HG03354 (cell line): ENCODE results near the gene USP11.
"Not testable (repeated sequence)": the region's sequence is repeated elsewhere in the genome, so short reads cannot be mapped to it uniquely, and the experiment has no call there.

Experiments used
- ATAC-seq: cut with Tn5 transposase; IDR thresholded peaks from one replicate; pipeline ENCODE4 v1.9.1; 2021; ENCODE audit warnings: mild to moderate bottlenecking; ENCODE audit not compliant: unreplicated experiment, poor library complexity, severe bottlenecking

The USP11 gene

GRCh38 chrX:47241201-47242011, 8.6 kb downstream of the USP11 start:
- ATAC-seq = no peak

- ATAC-seq = no peak
Measured at GRCh38 chrX:47242321-47242720, 9.5 kb downstream of the USP11 start.

DNA sequence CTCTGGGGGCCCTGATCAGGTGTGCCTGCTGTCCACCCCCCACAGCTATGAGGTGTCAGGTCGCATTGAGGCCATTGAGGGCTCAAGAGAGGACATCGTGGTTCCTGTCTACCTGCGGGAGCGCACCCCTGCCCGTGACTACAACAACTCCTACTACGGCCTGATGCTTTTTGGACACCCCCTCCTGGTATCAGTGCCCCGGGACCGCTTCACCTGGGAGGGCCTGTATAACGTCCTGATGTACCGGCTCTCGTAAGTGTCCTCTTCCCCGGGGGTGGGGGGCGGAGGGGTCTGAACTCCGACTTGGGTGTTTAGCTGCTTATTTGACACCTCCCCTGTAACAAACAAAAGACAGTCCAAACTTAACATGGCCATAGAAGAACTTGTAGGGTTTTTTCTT, 10.5 kb downstream of the USP11 start:
- ATAC-seq = no peak

- ATAC-seq = no peak
Measured at GRCh38 chrX:47244676-47245075, 11.9 kb downstream of the USP11 start.

DNA sequence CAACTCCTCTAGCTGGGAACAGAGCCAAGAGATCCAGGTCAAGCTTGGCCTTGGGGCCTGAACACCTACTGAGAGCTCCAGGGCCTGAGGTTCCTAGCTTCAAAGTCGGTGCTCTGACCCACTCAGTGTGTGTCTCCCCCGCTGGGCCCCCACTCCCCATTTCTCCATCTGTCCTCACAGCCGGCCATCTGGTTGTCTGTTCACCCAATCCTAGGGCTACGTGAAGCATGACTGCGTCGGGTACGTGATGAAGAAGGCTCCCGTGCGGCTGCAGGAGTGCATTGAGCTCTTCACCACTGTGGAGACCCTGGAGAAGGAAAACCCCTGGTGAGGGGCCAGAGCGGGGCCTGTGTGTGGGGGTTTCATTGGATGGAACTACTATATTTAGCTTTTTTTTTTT, 12.3 kb downstream of the USP11 start:
- ATAC-seq = no peak

GRCh38 chrX:47247206-47247998, 14.6 kb downstream of the USP11 start:
- ATAC-seq = no peak

GRCh38 chrX:47247999-47248320, 15.2 kb downstream of the USP11 start:
- no peak for ATAC-seq

- ATAC-seq = no peak
Measured at GRCh38 chrX:47248576-47248975, 15.8 kb downstream of the USP11 start.

DNA sequence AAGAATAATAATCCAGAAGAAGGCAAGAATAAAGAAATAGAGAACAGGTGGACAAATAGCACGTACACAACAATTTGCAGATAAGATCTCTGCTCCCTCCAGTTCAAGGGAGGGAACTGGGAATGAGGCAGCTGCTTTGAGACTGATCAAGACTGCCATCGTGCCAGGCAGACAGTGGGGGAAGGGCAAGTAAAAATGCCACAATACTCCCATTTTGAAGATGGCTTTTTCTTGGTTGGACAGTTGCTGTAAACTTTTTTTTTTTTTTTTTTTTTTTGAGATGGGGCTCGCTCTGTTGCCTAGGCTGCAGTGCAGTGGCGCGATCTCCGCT, 17.2 kb downstream of the USP11 start:
- ATAC-seq = no peak

DNA sequence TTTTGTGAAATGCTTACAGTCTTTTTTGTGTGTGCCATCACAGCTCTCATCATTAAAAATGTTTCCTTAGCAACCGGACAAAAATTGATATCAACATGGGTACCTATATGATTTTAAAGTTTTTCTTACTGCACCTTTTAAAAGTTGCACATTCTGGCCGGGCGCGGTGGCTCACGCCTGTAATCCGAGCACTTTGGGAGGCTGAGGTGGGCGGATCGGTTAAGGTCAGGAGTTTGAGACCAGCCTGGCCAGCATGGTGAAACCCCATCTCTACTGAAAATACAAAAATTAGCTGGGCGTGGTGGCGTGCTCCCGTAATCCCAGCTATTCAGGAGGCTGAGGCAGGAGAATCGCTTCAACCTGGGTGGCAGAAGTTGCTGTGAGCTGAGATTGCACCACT, 24.8 kb downstream of the USP11 start:
- not testable (repeated sequence) for ATAC-seq

GRCh38 chrX:47264483-47265173, 31.8 kb downstream of the USP11 start:
- ATAC-seq = no peak

DNA sequence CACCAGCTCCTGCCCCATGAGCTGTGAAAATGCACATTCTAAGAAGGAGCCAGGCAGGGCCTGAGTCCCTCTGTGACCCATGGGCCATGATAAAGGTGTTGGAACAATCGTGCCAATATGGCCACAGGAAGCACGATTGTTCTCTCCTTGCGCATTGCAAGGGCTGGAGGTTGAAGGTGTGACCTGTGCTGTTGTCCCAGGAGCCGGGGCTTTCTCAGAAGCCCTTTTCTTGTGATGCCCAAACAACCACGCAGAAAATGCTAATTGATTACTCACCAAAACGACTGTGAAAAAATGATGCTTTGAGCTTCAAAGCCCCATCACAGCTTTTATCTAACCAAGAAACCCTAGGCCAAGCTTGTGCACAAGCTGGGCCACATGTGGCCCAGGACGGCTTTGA, 33.8 kb downstream of the USP11 start:
- ATAC-seq = no peak

- ATAC-seq = no peak
Measured at GRCh38 chrX:47272013-47272408, 39.2 kb downstream of the USP11 start.

GRCh38 chrX:47273011-47273730, 40.4 kb downstream of the USP11 start:
- ATAC-seq = no peak

GRCh38 chrX:47278691-47279090, 45.9 kb downstream of the USP11 start:
- ATAC-seq = no peak

GRCh38 chrX:47283015-47283771, 50.4 kb downstream of the USP11 start:
- no peak for ATAC-seq

DNA sequence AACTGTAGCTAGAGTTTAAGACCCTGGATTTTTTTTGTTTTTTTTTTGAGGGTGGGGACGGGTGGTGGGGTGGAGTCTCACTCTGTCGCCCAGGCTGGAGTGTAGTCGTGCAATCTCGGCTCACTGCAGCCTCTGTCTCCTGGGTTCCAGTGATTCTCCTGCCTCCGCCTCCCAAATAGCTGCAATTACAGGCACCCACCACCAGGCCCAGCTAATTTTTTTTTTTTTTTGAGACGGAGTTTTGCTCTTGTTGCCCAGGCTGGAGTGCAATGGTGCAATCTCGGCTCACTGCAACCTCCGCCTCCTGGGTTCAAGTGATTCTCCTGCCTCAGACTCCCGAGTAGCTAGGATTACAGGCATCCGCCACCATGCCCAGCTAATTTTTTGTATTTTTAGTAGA, 51.8 kb downstream of the USP11 start:
- ATAC-seq = not testable (repeated sequence)

DNA sequence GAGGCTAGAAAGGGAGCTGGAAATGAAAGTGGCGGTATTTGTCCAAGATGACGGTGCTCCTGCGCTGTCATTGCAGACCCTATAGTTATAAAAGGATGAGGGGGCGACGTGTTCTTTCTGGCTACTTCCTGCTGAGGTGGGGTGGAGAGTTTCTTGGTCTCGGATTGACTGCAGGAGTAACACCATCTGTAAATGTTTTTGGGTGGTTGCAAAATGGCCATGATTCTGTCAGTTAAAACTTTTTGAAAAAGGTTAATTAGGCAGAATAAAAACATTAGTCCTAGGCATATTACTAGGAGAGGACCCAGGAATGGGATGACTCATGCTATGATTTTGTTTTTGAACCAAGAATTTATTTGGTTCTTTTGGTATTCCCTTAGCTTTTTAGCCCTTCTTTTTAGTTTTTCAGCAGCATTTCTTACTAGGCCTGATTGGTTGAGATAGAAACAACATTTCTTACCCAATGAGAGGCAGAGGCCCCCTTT, 53.1 kb downstream of the USP11 start:
- no peak for ATAC-seq

DNA sequence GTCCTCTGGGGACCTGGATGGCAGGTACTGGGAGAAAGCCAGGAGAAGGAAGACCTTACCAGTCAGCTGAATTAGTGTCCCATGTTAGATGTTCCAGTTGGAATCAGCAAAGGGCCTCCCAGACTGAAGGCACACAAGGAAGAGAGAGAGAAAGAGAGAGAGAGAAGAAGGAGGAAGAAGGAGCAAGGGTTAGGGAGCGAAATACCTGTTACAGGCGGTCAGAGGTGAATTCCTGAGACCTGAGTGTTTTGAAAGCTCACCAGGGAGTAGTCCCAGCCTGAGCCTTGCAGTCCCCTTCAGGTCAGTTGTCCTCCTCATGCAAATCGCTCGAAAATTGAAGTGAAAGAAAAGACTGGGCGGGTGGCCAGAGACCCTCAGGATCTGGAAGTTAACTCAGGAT, 60.3 kb downstream of the USP11 start:
- no peak for ATAC-seq
